ENCODE results near the gene FBXO46.

Gene FBXO46

DNA sequence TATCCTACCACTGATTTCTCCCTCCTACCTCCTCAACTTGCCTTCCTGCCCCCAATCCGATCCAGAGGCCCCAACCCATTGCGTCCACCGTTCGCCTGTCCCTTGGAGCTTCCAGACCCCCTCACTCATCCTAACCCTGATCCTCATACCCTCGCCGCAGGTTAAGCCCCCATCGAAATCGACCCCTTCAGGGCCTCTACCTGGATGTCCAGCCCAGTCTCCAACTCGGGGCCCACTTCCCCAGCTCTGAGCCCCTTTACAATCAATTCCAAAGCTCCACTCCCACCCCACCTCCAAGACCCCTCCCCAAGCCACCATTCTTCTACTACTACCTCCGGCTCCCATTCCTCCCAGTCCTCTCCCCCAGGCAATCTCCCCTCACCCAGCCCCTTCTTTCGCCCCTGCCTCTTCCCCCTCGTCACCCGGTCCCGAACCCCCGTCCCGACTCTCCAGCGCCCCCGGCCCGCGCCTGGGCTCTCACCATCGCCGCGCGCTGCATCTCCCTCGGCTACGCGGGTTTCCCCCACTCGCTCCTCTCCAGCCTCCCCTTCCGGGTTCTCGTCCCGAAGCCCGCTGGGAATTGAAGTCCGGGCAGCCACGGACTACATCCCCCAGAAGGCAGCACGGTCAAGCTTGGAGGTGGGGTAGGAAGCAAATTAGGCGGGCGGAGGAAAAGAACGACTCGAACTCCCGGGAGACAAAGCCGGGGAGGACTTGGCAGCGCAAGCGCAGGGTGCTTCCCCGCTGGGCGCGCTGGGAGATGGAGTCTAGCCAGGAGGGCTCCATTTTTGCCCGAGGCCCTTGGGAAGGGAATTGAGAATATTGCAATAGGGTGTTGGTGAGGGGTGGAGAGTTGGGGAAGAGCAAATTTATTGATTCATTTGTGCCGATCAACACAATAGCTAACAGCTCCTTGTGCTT lies at the start of gene FBXO46:
TSS of gene FBXO46 (minus strand) at position 529 of the 921 bp plus-strand sequence. CDS start 17,401 bp downstream, outside the sequence.
- H3K27ac ChIP-seq (ENCODE audit: low read depth, low read length) = peak within 1 kb of the TSS; percentile 80
- peaks cover 7 to 22% (median 16%) of the 10 kb centered on the region in 5 donors for H3K4me1 ChIP-seq (ENCODE audit: control insufficient read depth in 5 of 5, insufficient read depth in 5 of 5, low read length in 5 of 5)
- H3K27me3 ChIP-seq (ENCODE audit: control insufficient read depth in 5 of 5, insufficient read depth in 4 of 5, low read length in 5 of 5) = no peaks in the 10 kb centered on the region
- no peaks in the 10 kb centered on the region for H3K36me3 ChIP-seq (ENCODE audit: control insufficient read depth in 5 of 5, insufficient read depth in 5 of 5, low read length in 5 of 5)
- peak within 1 kb of the TSS; percentile 75 to 95 (median 88) for H3K4me3 ChIP-seq (ENCODE audit: low read depth in 1 of 5, low read length in 5 of 5)
- H3K9me3 ChIP-seq (ENCODE audit: control insufficient read depth in 5 of 5, low read length in 5 of 5) = no peaks in the 10 kb centered on the region
- peak within 1 kb of the TSS; percentile 82 to 96 (median 90) for H3K9ac ChIP-seq (ENCODE audit: low read length in 5 of 5)

DNA sequence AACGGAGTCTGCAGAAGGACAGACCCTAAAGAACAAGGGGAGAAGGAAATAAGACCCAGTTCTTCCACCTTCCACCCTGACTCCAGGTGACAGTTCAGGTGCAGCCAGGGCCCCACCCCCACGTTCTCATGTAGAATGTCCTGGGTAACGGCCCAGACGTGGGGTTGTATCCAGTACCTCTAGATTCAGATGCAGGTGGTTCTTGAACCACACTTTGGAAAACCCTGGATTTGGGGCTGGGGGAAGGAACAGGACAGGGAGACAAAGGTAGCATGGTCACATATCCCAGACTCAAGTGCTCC lies 49.4 kb upstream of the FBXO46 start:
- Histone ChIP-seq H3K9me3 (ENCODE audit: control insufficient read depth in 5 of 5, low read length in 5 of 5) (no peaks in the 10 kb centered on the region), H3K4me3 (ENCODE audit: low read depth in 1 of 5, low read length in 5 of 5) (peak overlapping the region in 1 of 5 donors; percentile 13), H3K27ac (ENCODE audit: low read depth, low read length) (no peak overlapping the region), H3K36me3 (ENCODE audit: control insufficient read depth in 5 of 5, insufficient read depth in 5 of 5, low read length in 5 of 5) (peaks cover 0 to 24% (median 19%) of the 10 kb centered on the region in 5 donors), H3K4me1 (ENCODE audit: control insufficient read depth in 5 of 5, insufficient read depth in 5 of 5, low read length in 5 of 5) (peaks cover 0 to 50% (median 45%) of the 10 kb centered on the region in 5 donors), H3K9ac (ENCODE audit: low read length in 5 of 5) (peak overlapping the region in 1 of 5 donors; percentile 41), H3K27me3 (ENCODE audit: control insufficient read depth in 5 of 5, insufficient read depth in 4 of 5, low read length in 5 of 5) (no peaks in the 10 kb centered on the region)

- H3K9ac ChIP-seq (ENCODE audit: low read length in 5 of 5) = peak overlapping the region in 1 of 5 donors; percentile 41
- peaks cover 0 to 26% (median 21%) of the 10 kb centered on the region in 5 donors for H3K36me3 ChIP-seq (ENCODE audit: control insufficient read depth in 5 of 5, insufficient read depth in 5 of 5, low read length in 5 of 5)
- peaks cover 0 to 50% (median 45%) of the 10 kb centered on the region in 5 donors for H3K4me1 ChIP-seq (ENCODE audit: control insufficient read depth in 5 of 5, insufficient read depth in 5 of 5, low read length in 5 of 5)
- no peaks in the 10 kb centered on the region for H3K27me3 ChIP-seq (ENCODE audit: control insufficient read depth in 5 of 5, insufficient read depth in 4 of 5, low read length in 5 of 5)
- H3K9me3 ChIP-seq (ENCODE audit: control insufficient read depth in 5 of 5, low read length in 5 of 5) = no peaks in the 10 kb centered on the region
- H3K27ac ChIP-seq (ENCODE audit: low read depth, low read length) = no peak overlapping the region
- peak overlapping the region in 3 of 5 donors; percentile 13 to 37 (median 34) for H3K4me3 ChIP-seq (ENCODE audit: low read depth in 1 of 5, low read length in 5 of 5)
Measured at GRCh38 chr19:45779231-45780145, 48.8 kb upstream of the FBXO46 start.

- no peak overlapping the region for H3K4me3 ChIP-seq (ENCODE audit: low read depth in 1 of 5, low read length in 5 of 5)
- no peak overlapping the region for H3K27ac ChIP-seq (ENCODE audit: low read depth, low read length)
- peaks cover 0 to 3% (median 0%) of the 10 kb centered on the region in 5 donors for H3K27me3 ChIP-seq (ENCODE audit: control insufficient read depth in 5 of 5, insufficient read depth in 4 of 5, low read length in 5 of 5)
Measured at GRCh38 chr19:45778010-45778661, 47.4 kb upstream of the FBXO46 start.

DNA sequence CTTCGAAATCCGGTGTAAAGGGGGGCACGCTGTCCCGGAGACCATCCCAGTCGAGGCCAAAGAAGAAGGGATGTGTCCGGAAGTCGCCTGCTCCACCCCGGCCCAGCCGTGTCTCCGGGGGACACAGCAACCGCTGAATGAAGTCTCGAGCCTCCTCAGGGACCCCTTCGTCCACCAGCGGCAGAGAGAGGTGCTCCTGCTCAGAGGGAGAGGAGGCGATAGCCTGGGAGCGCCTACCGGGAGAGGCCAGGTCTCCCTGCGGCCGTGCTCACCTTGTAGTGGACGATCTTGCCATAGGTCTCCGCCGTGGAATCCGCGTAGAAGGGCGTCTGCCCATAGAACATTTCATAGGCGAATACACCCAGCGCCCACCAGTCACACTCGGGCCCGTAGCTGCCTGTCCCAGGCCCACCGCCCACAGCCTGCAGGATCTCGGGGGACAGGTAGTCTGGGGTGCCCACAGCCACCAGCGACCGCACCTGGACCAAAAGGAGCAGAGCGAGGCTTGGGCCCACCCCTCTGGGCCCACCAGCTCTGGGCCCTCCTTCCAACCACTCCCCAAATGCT lies 46.8 kb upstream of the FBXO46 start:
- H3K9me3 ChIP-seq (ENCODE audit: control insufficient read depth in 5 of 5, low read length in 5 of 5) = no peaks in the 10 kb centered on the region
- H3K27ac ChIP-seq (ENCODE audit: low read depth, low read length) = no peak overlapping the region
- peaks cover 0 to 37% (median 33%) of the 10 kb centered on the region in 5 donors for H3K4me1 ChIP-seq (ENCODE audit: control insufficient read depth in 5 of 5, insufficient read depth in 5 of 5, low read length in 5 of 5)
- peaks cover 0 to 5% (median 0%) of the 10 kb centered on the region in 5 donors for H3K27me3 ChIP-seq (ENCODE audit: control insufficient read depth in 5 of 5, insufficient read depth in 4 of 5, low read length in 5 of 5)
- H3K9ac ChIP-seq (ENCODE audit: low read length in 5 of 5) = no peak overlapping the region
- H3K36me3 ChIP-seq (ENCODE audit: control insufficient read depth in 5 of 5, insufficient read depth in 5 of 5, low read length in 5 of 5) = peaks cover 0 to 33% (median 26%) of the 10 kb centered on the region in 5 donors
- H3K4me3 ChIP-seq (ENCODE audit: low read depth in 1 of 5, low read length in 5 of 5) = no peak overlapping the region

More at GRCh38 chr19:45778010-45778661, 47.4 kb upstream of the FBXO46 start:
- Histone ChIP-seq H3K9me3 (ENCODE audit: control insufficient read depth in 5 of 5, low read length in 5 of 5) (no peaks in the 10 kb centered on the region), H3K9ac (ENCODE audit: low read length in 5 of 5) (no peak overlapping the region), H3K4me1 (ENCODE audit: control insufficient read depth in 5 of 5, insufficient read depth in 5 of 5, low read length in 5 of 5) (peaks cover 0 to 42% (median 37%) of the 10 kb centered on the region in 5 donors), H3K36me3 (ENCODE audit: control insufficient read depth in 5 of 5, insufficient read depth in 5 of 5, low read length in 5 of 5) (peaks cover 0 to 32% (median 21%) of the 10 kb centered on the region in 5 donors)

GRCh38 chr19:45774765-45775164 lies 44.1 kb upstream of the FBXO46 start:
- Histone ChIP-seq H3K36me3 (ENCODE audit: control insufficient read depth in 5 of 5, insufficient read depth in 5 of 5, low read length in 5 of 5) (peaks cover 0 to 35% (median 26%) of the 10 kb centered on the region in 5 donors), H3K9ac (ENCODE audit: low read length in 5 of 5) (no peak overlapping the region), H3K4me3 (ENCODE audit: low read depth in 1 of 5, low read length in 5 of 5) (no peak overlapping the region), H3K27ac (ENCODE audit: low read depth, low read length) (no peak overlapping the region), H3K4me1 (ENCODE audit: control insufficient read depth in 5 of 5, insufficient read depth in 5 of 5, low read length in 5 of 5) (peaks cover 0 to 24% (median 23%) of the 10 kb centered on the region in 5 donors), H3K9me3 (ENCODE audit: control insufficient read depth in 5 of 5, low read length in 5 of 5) (no peaks in the 10 kb centered on the region), H3K27me3 (ENCODE audit: control insufficient read depth in 5 of 5, insufficient read depth in 4 of 5, low read length in 5 of 5) (peaks cover 0 to 5% (median 0%) of the 10 kb centered on the region in 5 donors)

DNA sequence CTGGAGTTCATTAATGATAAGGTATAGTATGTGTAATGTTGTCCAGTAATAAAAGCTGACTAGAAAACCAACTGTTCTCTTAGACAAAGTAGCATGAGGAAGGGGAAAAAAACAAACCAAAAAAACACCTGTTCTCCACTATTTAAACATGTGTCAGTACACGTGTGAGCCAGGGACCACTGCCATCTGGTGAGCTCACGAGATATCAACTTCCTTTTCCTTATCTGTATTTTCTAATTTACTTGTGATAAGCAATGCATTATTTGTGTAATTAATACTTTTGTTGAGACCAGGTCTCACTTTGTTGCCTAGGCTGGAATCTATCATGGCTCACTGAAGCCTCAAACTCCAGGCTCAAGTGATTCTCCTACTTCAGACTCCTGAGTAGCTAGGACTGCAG lies 42.7 kb upstream of the FBXO46 start:
- peaks cover 0 to 5% (median 0%) of the 10 kb centered on the region in 5 donors for H3K27me3 ChIP-seq (ENCODE audit: control insufficient read depth in 5 of 5, insufficient read depth in 4 of 5, low read length in 5 of 5)
- no peak overlapping the region for H3K27ac ChIP-seq (ENCODE audit: low read depth, low read length)
- no peak overlapping the region for H3K9ac ChIP-seq (ENCODE audit: low read length in 5 of 5)
- peaks cover 0 to 23% (median 18%) of the 10 kb centered on the region in 5 donors for H3K4me1 ChIP-seq (ENCODE audit: control insufficient read depth in 5 of 5, insufficient read depth in 5 of 5, low read length in 5 of 5)
- peaks cover 0 to 35% (median 26%) of the 10 kb centered on the region in 5 donors for H3K36me3 ChIP-seq (ENCODE audit: control insufficient read depth in 5 of 5, insufficient read depth in 5 of 5, low read length in 5 of 5)
- H3K4me3 ChIP-seq (ENCODE audit: low read depth in 1 of 5, low read length in 5 of 5) = no peak overlapping the region
- H3K9me3 ChIP-seq (ENCODE audit: control insufficient read depth in 5 of 5, low read length in 5 of 5) = no peaks in the 10 kb centered on the region

DNA sequence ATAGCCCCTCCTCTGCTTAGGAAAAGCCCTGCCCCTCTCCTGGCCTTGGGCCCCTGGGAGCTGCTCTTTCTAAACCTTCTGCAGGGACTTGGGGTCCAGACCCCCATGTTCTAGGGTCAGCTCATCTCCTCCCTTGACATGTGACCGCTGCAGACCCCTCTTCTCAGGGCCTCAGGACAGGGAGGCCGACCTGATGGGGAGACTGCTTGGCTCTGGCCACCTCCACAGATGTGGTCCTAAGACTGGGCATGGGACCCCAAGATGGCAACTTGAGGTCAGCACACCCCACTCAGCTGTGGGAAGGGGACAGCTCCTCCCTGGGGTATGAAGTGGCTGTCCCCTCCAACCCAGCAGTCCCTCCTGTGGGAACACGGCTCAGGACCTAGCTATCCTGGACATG lies 42.2 kb upstream of the FBXO46 start:
- peaks cover 0 to 27% (median 20%) of the 10 kb centered on the region in 5 donors for H3K4me1 ChIP-seq (ENCODE audit: control insufficient read depth in 5 of 5, insufficient read depth in 5 of 5, low read length in 5 of 5)
- H3K9me3 ChIP-seq (ENCODE audit: control insufficient read depth in 5 of 5, low read length in 5 of 5) = no peaks in the 10 kb centered on the region
- no peak overlapping the region for H3K9ac ChIP-seq (ENCODE audit: low read length in 5 of 5)
- H3K4me3 ChIP-seq (ENCODE audit: low read depth in 1 of 5, low read length in 5 of 5) = no peak overlapping the region
- H3K27me3 ChIP-seq (ENCODE audit: control insufficient read depth in 5 of 5, insufficient read depth in 4 of 5, low read length in 5 of 5) = peaks cover 0 to 5% (median 0%) of the 10 kb centered on the region in 5 donors
- H3K27ac ChIP-seq (ENCODE audit: low read depth, low read length) = no peak overlapping the region
- peaks cover 0 to 31% (median 22%) of the 10 kb centered on the region in 5 donors for H3K36me3 ChIP-seq (ENCODE audit: control insufficient read depth in 5 of 5, insufficient read depth in 5 of 5, low read length in 5 of 5)
